ENCODE data around the gene CAMK2D.

CAMK2D gene

GRCh38 chr4:113596396-113596795 is 165.1 kb downstream of the CAMK2D start:
- no peak for DNase-seq

DNA sequence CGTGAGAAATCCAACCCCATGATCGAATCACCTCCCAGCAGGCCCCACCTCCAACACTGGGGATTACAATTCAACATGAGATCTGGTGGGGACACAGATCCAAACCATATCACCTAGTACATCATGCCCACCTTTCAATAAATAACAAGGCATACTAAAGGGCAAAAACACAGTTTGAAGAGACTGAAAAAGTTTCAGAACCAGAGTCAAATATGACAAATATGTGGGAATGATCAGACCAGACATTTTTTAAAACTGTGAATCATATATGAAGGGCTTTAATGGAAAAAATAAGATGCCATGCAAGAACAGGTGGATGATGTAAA is 167.3 kb downstream of the CAMK2D start:
- no peak for DNase-seq

DNA sequence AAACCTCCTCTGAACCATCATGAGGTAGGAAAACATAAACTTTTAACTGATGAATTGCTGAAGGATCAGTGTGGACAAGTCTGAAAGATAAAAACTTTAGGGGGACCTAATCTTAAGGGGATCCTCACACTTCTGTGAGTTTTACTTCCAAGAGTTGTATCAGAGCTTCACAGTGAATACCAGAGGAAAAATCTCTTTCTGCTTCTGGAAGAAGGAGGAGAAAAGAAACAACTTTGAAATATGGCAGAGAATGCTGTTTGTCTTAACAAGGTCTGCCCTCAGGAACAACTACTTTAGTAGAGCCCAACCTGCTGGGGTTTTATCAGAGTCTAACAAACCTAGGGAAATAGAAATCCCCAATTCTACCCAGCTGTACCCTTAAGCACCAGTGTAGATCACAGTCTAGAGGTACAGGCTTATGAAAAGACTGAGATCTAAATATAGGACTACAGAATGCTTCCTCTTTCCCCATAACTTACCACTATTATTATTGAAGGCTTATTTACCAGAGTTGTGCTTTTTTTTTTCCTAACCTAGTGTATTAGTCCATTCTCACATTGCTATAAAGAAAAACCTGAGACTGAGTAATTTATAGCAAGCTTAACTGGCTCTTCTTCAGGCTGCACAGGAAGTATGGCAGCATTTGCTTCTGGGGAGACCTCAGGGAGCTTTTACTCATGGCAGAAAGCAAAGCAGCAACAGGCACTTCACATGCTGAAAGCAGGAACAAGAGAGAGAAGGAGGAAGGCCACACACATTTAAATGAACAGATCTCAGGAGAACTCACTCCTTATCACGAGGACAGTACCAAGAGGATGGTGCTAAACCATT is 167.9 kb downstream of the CAMK2D start:
- no peak for DNase-seq

- no peak for DNase-seq
These were observed 169.6 kb downstream of the CAMK2D start for GRCh38 chr4:113591982-113592381.

DNA sequence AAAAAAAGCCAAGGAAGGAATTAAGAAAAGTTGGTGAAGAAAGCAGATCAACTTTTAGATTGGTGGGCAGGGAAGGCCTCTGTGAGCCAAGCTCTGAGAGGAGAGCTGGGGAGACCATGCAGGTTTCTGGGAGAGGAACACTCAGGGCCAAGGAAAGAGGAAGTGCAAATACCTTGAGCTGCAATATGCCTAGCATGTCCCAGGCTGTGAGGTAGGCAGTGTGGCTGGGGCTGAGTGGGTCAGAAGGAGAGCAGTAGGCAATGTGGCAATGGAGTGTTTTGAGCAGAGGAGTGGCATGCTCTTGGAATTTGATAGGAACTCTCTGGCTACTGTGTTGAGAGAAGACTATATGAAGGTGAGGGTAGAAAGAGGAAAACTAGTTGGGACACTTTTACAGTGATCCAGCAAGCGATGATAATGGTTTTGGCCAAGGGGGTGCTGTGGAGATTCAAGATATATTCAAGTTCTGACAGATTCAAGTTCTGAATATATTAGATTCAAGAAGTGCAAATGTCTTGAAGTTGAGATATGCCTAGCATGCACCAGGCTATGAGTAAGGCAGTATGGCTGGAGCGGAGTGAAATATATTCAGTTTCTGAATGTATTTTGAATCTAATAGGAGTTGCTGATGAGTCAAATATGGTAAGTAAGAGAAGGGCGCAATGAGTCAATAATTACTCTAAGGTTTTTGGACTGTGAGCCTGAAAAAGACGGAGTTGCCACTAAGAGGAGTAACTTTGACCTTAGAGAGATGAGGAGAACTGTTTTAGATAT is 172.5 kb downstream of the CAMK2D start:
- peak in 1 of 2 donors; percentile 16 for DNase-seq

GRCh38 chr4:113587640-113588275 is 173.8 kb downstream of the CAMK2D start:
- DNase-seq, result no peak

DNA sequence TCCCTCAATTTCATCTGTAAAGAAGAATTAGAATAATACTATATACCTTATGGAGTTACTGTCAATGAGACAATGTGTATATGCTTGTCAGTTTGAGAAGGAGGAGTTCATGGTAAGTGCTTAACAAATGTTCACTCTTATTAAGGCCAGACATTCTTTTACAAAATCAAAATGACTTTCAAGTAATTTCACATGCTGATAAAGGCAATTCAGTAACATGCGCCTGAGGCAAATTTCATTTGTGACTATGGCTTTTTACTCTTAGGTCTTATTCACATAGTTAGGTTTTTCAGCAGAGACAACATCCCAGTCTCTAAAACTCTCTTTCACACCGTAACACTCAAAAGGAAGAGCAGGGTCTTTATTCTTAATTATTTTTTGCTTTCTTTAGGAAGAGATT is 174.4 kb downstream of the CAMK2D start:
- no peak for DNase-seq

GRCh38 chr4:113586072-113586471 is 175.5 kb downstream of the CAMK2D start:
- DNase-seq, result no peak

- DNase-seq, result no peak
These were observed 177.0 kb downstream of the CAMK2D start for GRCh38 chr4:113584407-113585150.

GRCh38 chr4:113582737-113583136 is 178.8 kb downstream of the CAMK2D start:
- no peak for DNase-seq

GRCh38 chr4:113579360-113579759 is 182.2 kb downstream of the CAMK2D start:
- DNase-seq, result no peak

DNA sequence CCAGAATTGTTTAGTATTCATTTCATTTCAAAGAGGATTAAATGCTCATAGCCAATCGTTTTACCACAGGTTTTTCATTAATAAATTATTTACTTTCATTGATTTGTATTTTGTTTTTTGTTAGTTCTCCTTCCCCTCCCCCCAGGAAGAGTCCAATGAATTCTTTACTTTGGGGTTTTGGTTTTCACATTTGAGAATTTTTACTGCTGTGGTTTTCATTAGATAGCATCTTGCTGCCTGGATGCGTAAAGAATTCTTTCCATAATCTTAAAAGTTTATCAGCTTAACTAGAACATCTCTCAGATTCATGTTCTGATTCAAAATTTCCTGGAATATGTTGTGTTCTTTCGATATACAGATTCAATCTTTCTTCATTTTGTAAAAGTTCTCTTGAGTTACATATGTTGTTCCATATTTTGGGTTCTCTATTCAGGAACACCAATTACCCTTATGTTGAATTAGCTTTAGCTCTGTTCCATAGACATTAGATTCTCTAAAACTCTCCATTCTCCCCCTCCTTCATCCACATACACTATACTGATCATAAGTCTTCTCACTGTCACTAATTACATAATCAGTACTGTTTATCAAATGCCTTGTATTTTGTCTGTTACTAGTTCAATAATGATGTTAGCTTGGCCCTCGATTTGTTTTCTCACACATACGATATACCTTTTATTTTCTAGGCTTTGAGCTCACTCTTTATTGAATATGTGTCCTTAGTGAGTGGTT is 184.4 kb downstream of the CAMK2D start:
- DNase-seq, result no peak

GRCh38 chr4:113575401-113575800 is 186.1 kb downstream of the CAMK2D start:
- DNase-seq, result no peak

GRCh38 chr4:113574636-113575103 is 186.9 kb downstream of the CAMK2D start:
- DNase-seq, result no peak

- DNase-seq, result no peak
These were observed 188.9 kb downstream of the CAMK2D start for GRCh38 chr4:113572620-113573019.

DNA sequence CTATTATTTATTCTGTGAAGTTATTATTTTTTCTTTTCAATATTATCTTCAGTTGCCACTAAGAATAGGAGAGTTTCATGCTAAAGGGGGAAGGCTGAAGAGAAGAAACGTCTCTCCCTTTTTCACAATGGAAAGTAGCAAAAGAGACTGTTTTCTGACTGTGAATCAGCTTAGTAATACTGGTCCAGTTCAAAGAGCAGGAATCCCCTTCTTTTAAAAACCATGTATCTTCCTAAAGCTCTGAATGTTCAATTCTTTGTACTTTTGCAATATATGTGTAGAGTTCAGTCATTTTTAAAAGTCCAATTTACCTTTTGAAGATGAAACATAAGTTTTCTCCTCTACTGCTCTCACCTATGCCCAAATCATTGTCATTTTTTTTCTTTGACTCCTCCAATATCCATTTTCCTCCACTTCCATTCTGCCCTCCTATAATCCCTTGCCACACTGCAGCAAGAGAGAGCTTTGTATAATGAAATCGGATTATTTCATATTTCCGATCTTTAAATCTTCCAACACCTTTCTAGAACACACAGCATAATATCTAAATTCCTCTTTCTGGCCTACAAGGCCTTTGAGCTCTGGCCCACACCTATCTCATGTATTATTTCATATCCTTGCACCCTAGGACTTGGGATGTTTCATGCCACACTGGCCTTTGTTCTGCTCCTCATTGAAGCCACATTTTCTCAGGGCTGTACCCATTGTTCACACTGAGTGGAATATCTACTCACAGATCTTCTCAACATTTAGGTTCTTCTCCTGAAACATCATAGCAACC is 195.3 kb downstream of the CAMK2D start:
- no peak for DNase-seq

GRCh38 chr4:113565702-113566012 is 195.9 kb downstream of the CAMK2D start:
- no peak for DNase-seq

GRCh38 chr4:113564493-113564892 is 197.0 kb downstream of the CAMK2D start:
- no peak for DNase-seq

GRCh38 chr4:113563691-113564378 is 197.7 kb downstream of the CAMK2D start:
- no peak for DNase-seq

GRCh38 chr4:113561758-113562157 is 199.8 kb downstream of the CAMK2D start:
- no peak for DNase-seq

DNA sequence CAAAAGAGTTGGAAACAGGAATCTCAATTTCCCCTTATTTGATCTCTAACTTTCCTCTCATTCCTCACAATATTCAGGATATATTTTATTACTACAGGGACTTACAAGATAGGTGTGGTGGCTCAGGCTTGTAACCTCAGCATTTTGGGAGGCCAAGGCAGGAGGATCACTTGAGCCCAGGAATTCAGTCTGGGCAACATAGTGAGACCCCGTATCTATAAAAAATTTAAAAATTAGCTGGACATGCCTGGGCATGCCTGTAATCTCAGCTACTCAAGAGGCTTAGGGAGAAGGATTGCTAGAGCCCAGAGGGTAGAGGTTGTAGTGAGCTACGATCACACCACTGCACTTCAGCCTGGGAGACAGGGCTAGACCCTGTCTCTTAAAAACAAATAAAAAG is 200.4 kb downstream of the CAMK2D start:
- DNase-seq, result no peak
